HPDE6-E6E7 (cell line): ENCODE data around the gene RBM4.

Experiments
- DNase-seq: peaks from one replicate; pipeline ENCODE4 v3.0.0; 2011; ENCODE audit warnings: missing footprints; ENCODE audit errors: extremely low spot score

RBM4 gene

GRCh38 chr11:66651016-66651415 is 12.5 kb downstream of the RBM4 start:
- DNase-seq, result no peak

GRCh38 chr11:66652651-66653050 is 14.1 kb downstream of the RBM4 start:
- no peak for DNase-seq

GRCh38 chr11:66653123-66653522 is 14.6 kb downstream of the RBM4 start:
- no peak for DNase-seq

GRCh38 chr11:66659763-66660162 is 21.3 kb downstream of the RBM4 start:
- DNase-seq, result no peak

- no peak for DNase-seq
Measured at GRCh38 chr11:66663741-66664296, 25.3 kb downstream of the RBM4 start.

- no peak for DNase-seq
Measured at GRCh38 chr11:66665369-66665768, 26.9 kb downstream of the RBM4 start.

GRCh38 chr11:66670816-66671215 is 32.3 kb downstream of the RBM4 start:
- DNase-seq, result no peak

- DNase-seq, result no peak
Measured at GRCh38 chr11:66674964-66675602, 36.6 kb downstream of the RBM4 start.

GRCh38 chr11:66676282-66676919 is 37.9 kb downstream of the RBM4 start:
- DNase-seq, result no peak

- no peak for DNase-seq
Measured at GRCh38 chr11:66676931-66677598, 38.6 kb downstream of the RBM4 start.

- peak; percentile 87 for DNase-seq
Measured at GRCh38 chr11:66677599-66678375, 39.3 kb downstream of the RBM4 start, which contains the start of gene RBM4B. TSS of gene RBM4B (minus strand) at chr11:66677887. CDS start at chr11:66677079, 808 bp downstream.

- DNase-seq, result no peak
Measured at GRCh38 chr11:66680966-66681645, 42.6 kb downstream of the RBM4 start.

- no peak for DNase-seq
Measured at GRCh38 chr11:66683877-66684276, 45.4 kb downstream of the RBM4 start.

GRCh38 chr11:66684635-66685034 is 46.1 kb downstream of the RBM4 start:
- DNase-seq, result no peak

- DNase-seq, result no peak
Measured at GRCh38 chr11:66685276-66686099, 47.0 kb downstream of the RBM4 start.

- peak; percentile 93 for DNase-seq
Measured at GRCh38 chr11:66686100-66686785, 47.7 kb downstream of the RBM4 start.

- peak; percentile 94 for DNase-seq
Measured at GRCh38 chr11:66686801-66687750, 48.6 kb downstream of the RBM4 start.

- no peak for DNase-seq
Measured at GRCh38 chr11:66687831-66688281, 49.4 kb downstream of the RBM4 start.
